B cell (primary cell): ENCODE data around the gene FAM180B.

ENCODE experiments used
- EZH2 ChIP-seq: IDR thresholded peaks from 2 replicates; pipeline ENCODE4 v1.6.1; 2012; ENCODE audit warnings: borderline replicate concordance, low read depth, mild to moderate bottlenecking, moderate library complexity, low read length; ENCODE audit not compliant: insufficient read depth, poor library complexity, severe bottlenecking
- TF ChIP-seq, protein P1 (sequence below): fragments of 200-600 bp; IDR thresholded peaks from one replicate; pipeline ENCODE4 v1.8.0; 2022; ENCODE audit warnings: antibody characterized with exemption, mild to moderate bottlenecking

DNA sequence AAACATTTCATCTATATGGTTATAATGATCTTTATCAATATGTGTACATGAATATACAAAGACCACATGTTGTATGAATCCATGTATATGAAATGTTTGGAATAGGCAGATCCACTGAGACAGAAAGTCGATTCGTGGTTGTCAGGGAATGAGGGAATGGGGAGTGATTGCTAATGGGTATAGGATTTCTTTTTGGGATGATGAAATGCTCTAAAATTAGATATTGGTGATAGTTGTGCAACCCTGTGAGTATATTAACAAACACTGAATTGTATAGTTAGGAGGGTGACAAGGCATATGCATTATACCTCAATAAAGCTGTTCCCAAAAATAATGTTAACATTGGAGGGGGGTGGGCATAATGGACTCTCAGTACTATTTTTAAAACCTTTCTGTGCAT, 26.1 kb upstream of the FAM180B start:
- TF ChIP-seq, protein P1, sequence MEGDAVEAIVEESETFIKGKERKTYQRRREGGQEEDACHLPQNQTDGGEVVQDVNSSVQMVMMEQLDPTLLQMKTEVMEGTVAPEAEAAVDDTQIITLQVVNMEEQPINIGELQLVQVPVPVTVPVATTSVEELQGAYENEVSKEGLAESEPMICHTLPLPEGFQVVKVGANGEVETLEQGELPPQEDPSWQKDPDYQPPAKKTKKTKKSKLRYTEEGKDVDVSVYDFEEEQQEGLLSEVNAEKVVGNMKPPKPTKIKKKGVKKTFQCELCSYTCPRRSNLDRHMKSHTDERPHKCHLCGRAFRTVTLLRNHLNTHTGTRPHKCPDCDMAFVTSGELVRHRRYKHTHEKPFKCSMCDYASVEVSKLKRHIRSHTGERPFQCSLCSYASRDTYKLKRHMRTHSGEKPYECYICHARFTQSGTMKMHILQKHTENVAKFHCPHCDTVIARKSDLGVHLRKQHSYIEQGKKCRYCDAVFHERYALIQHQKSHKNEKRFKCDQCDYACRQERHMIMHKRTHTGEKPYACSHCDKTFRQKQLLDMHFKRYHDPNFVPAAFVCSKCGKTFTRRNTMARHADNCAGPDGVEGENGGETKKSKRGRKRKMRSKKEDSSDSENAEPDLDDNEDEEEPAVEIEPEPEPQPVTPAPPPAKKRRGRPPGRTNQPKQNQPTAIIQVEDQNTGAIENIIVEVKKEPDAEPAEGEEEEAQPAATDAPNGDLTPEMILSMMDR: no peak
- no peak for TF ChIP-seq EZH2
